GM23248 (cell line): ENCODE data around the gene RGS13. TPM values are rescaled to one million over a fixed set of nuclear protein-coding genes. Genes with fewer than 3 reads are reported as not detected.

Experiments
- DNase-seq: peaks from one replicate; pipeline ENCODE4 v3.0.0-alpha.2; 2015
- H2AFZ ChIP-seq: fragments of 200-600 bp; sonication (generic); 2 replicates; pipeline ENCODE4 v1.6.1; 2016; ENCODE audit warnings: antibody characterized with exemption
- H3F3A ChIP-seq: fragments of 200-600 bp; sonication (generic); 2 replicates; pipeline ENCODE4 v1.6.1; 2016; ENCODE audit warnings: mild to moderate bottlenecking, antibody characterized with exemption, mixed run types; ENCODE audit not compliant: insufficient read depth
- H3K27ac ChIP-seq: fragments of 200-600 bp; sonication (generic); 2 replicates; pipeline ENCODE4 v1.5.1; 2016; ENCODE audit warnings: mild to moderate bottlenecking
- H3K27me3 ChIP-seq: fragments of 200-600 bp; sonication (generic); replicated peaks from 2 replicates; pipeline ENCODE4 v1.6.1; 2016; ENCODE audit warnings: mild to moderate bottlenecking; ENCODE audit not compliant: insufficient read depth
- H3K36me3 ChIP-seq: fragments of 200-600 bp; sonication (generic); 2 replicates; pipeline ENCODE4 v1.6.1; 2016; ENCODE audit warnings: low read depth, mild to moderate bottlenecking
- H3K4me1 ChIP-seq: fragments of 200-600 bp; sonication (generic); 2 replicates; pipeline ENCODE4 v1.6.1; 2016; ENCODE audit warnings: mild to moderate bottlenecking; ENCODE audit not compliant: insufficient read depth
- H3K4me2 ChIP-seq: fragments of 200-600 bp; sonication (generic); one replicate; pipeline ENCODE4 v1.6.1; 2016; ENCODE audit warnings: mild to moderate bottlenecking; ENCODE audit not compliant: unreplicated experiment
- H3K4me3 ChIP-seq: fragments of 200-600 bp; sonication (generic); 2 replicates; pipeline ENCODE4 v1.5.1; 2016; ENCODE audit warnings: mild to moderate bottlenecking
- H3K79me2 ChIP-seq: fragments of 200-600 bp; sonication (generic); 2 replicates; pipeline ENCODE4 v1.6.1; 2016; ENCODE audit warnings: mild to moderate bottlenecking; ENCODE audit not compliant: insufficient read depth
- H3K9ac ChIP-seq: fragments of 200-600 bp; sonication (generic); 2 replicates; pipeline ENCODE4 v1.6.1; 2016; ENCODE audit warnings: mild to moderate bottlenecking
- H3K9me2 ChIP-seq: fragments of 200-600 bp; sonication (generic); 2 replicates; pipeline ENCODE4 v1.6.1; 2016; ENCODE audit warnings: mixed run types, mild to moderate bottlenecking, moderate library complexity; ENCODE audit not compliant: insufficient read depth
- H3K9me3 ChIP-seq: fragments of 200-600 bp; sonication (generic); one replicate; pipeline ENCODE4 v1.6.1; 2017; ENCODE audit warnings: low read depth
- H4K20me1 ChIP-seq: fragments of 200-600 bp; sonication (generic); 2 replicates; pipeline ENCODE4 v1.6.0; 2016; ENCODE audit not compliant: insufficient read depth
- EZH2 ChIP-seq: fragments of 200-600 bp; sonication (generic); IDR thresholded peaks from 2 replicates; pipeline ENCODE4 v1.6.1; 2018; ENCODE audit warnings: antibody characterized with exemption, mild to moderate bottlenecking; ENCODE audit not compliant: insufficient read depth, poor library complexity, severe bottlenecking
- EZH2phosphoT487 ChIP-seq: fragments of 200-600 bp; sonication (generic); IDR thresholded peaks from 2 replicates; pipeline ENCODE4 v1.6.1; 2018; ENCODE audit warnings: antibody characterized with exemption, moderate library complexity, mild to moderate bottlenecking, low read depth; ENCODE audit not compliant: insufficient read depth
- WGBS, 2 experiments: methylation state at CpG; one replicate each; pipeline ENCODE4 v1.1.6; 2015 to 2017; ENCODE audit warnings: low lambda C conversion rate in 2 of 2, low coverage in 1 of 2; ENCODE audit errors: missing lambda C conversion rate in 2 of 2; 5-methylcytosine and 5-hydroxymethylcytosine counted together
- in situ Hi-C: fragments of 300-500 bp; cut with MboI; formaldehyde crosslinking; loops from 2 replicates; pipeline ENCODE4 v1.15.0; 2020
- polyA plus RNA-seq: library from polyadenylated mRNA; unstranded; fragments of >200 nt; fragmentation: Nextera tagmentation; extraction: Ambion mirVana; gene quantifications from 2 replicates; pipeline ENCODE4 v1.2.1, GENCODE V29; 2016
- total RNA-seq: library from RNA; depleted of rRNA; stranded (reverse); fragments of >200 nt; shearing (Covaris generic); gene quantifications from 2 replicates; pipeline ENCODE4 v1.2.3, GENCODE V29; 2014; rRNA removed

The RGS13 gene
- total RNA-seq (not detected in 2 replicates), polyA plus RNA-seq (not detected in 2 replicates)

DNA sequence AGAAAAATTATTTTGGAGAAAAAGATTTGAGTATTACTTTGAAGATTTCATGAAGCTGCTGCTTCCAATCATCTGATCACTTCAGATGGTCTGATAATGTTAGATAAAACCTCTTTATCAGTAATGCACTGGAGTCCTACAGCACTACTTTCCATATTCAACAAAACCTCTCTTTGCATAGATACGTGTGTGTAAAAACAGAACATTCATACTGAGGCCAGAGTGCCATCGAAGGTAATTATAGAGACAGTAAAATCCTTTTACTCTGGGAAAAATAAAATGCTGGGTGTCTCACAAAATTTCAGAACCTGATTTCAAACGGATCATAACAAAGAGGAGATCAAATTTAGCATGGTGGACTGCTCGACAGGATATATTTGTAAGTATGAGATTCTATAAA, at the start of gene RGS13:
RGS13 (plus strand) TSS at position 209 of the 400 bp plus-strand sequence. CDS start 8,188 bp downstream, outside the sequence.
- Histone ChIP-seq H3F3A (no peaks in the 10 kb centered on the region), H3K9me3 (no peaks in the 10 kb centered on the region), H3K9me2 (no peaks in the 10 kb centered on the region), H3K4me3 (no peak within 1 kb of the TSS), H3K27me3 (no peaks in the 10 kb centered on the region), H3K79me2 (no peaks in the 10 kb centered on the region), H4K20me1 (no peaks in the 10 kb centered on the region), H2AFZ (no peak within 1 kb of the TSS), H3K4me1 (peaks cover 11% of the 10 kb centered on the region), H3K27ac (no peak within 1 kb of the TSS), H3K4me2 (no peak within 1 kb of the TSS), H3K9ac (no peak within 1 kb of the TSS), H3K36me3 (no peaks in the 10 kb centered on the region)
- no peak for TF ChIP-seq EZH2
- TF ChIP-seq EZH2phosphoT487, result no peak
- in situ Hi-C loops, result no loop called here
- WGBS, 2 experiments, result 73 to 75% methylated on average over 4 of the region's 4 CpGs
- no peak for DNase-seq

GRCh38 chr1:192587386-192588266, 48.3 kb upstream of the RGS13 start:
- in situ Hi-C loops, result loop anchor here (10.0 kb wide), 1 partner anchor 113 kb away; no protein-coding TSS in a partner anchor
- DNase-seq, result no peak
- H3K4me1 ChIP-seq, result peaks cover 24% of the 10 kb centered on the region
- H3F3A ChIP-seq, result peaks cover 17% of the 10 kb centered on the region
- no peaks in the 10 kb centered on the region for H4K20me1 ChIP-seq
- 85 to 89% methylated on average over 5 of the region's 5 CpGs for WGBS, 2 experiments
- no peak overlapping the region for H3K4me2 ChIP-seq
- H2AFZ ChIP-seq, result no peak overlapping the region
- H3K9me3 ChIP-seq, result no peaks in the 10 kb centered on the region
- H3K9me2 ChIP-seq, result no peaks in the 10 kb centered on the region
- TF ChIP-seq EZH2 (no peak), EZH2phosphoT487 (no peak)
- H3K79me2 ChIP-seq, result no peaks in the 10 kb centered on the region
- no peak overlapping the region for H3K4me3 ChIP-seq
- no peaks in the 10 kb centered on the region for H3K27me3 ChIP-seq
- no peak overlapping the region for H3K9ac ChIP-seq
- no peaks in the 10 kb centered on the region for H3K36me3 ChIP-seq
- H3K27ac ChIP-seq, result no peak overlapping the region

- no peaks in the 10 kb centered on the region for H3K79me2 ChIP-seq
- 85% methylated on average over 1 of the region's 1 CpG for WGBS, 2 experiments
- no peak overlapping the region for H2AFZ ChIP-seq
These were observed 47.4 kb upstream of the RGS13 start for GRCh38 chr1:192588546-192588945.

DNA sequence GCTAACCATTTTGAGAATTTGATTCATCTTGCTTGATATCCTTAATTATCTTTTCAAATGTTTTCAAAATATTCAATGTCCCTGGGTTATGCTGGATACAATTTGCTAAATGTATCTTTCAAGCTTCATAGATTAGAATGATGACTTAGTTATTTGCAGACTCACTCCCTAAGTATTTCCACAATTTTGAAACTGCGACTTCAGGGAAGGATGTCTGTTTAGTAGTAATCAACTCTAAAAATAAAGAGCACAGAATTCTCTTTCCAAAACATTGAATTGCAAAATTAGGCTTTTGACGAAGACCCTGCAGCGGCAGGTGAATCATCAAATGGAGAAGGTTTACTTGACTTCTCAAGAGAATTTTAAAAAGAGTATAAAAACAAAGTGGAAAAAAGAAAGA, 46.1 kb upstream of the RGS13 start:
- Histone ChIP-seq H3K9me3 (no peaks in the 10 kb centered on the region), H3K36me3 (no peaks in the 10 kb centered on the region), H3K9me2 (no peaks in the 10 kb centered on the region), H3K79me2 (no peaks in the 10 kb centered on the region), H2AFZ (no peak overlapping the region), H3K27me3 (no peaks in the 10 kb centered on the region), H3K4me3 (no peak overlapping the region), H3K4me1 (peaks cover 33% of the 10 kb centered on the region), H3K27ac (no peak overlapping the region), H4K20me1 (no peaks in the 10 kb centered on the region), H3F3A (peaks cover 30% of the 10 kb centered on the region), H3K4me2 (peak overlapping the region; percentile 11), H3K9ac (no peak overlapping the region)
- WGBS, 2 experiments, result 33 to 37% methylated on average over 3 of the region's 3 CpGs
- DNase-seq, result peak; percentile 37
- TF ChIP-seq EZH2phosphoT487 (no peak), EZH2 (no peak)
- in situ Hi-C loops, result loop anchor here (10.0 kb wide), 1 partner anchor 115 kb away; no protein-coding TSS in a partner anchor

More at GRCh38 chr1:192588546-192588945, 47.4 kb upstream of the RGS13 start:
- in situ Hi-C loops, result loop anchor here (10.0 kb wide), 1 partner anchor 114 kb away; no protein-coding TSS in a partner anchor
- H3K9me3 ChIP-seq, result no peaks in the 10 kb centered on the region
- peak; percentile 36 for DNase-seq
- no peak for TF ChIP-seq EZH2phosphoT487
- no peak for TF ChIP-seq EZH2
- H3K27me3 ChIP-seq, result no peaks in the 10 kb centered on the region
- H3K36me3 ChIP-seq, result no peaks in the 10 kb centered on the region
- peaks cover 26% of the 10 kb centered on the region for H3F3A ChIP-seq
- H3K4me2 ChIP-seq, result no peak overlapping the region
- no peak overlapping the region for H3K4me3 ChIP-seq
- H3K9ac ChIP-seq, result no peak overlapping the region
- no peaks in the 10 kb centered on the region for H4K20me1 ChIP-seq
- H3K4me1 ChIP-seq, result peaks cover 33% of the 10 kb centered on the region
- H3K9me2 ChIP-seq, result no peaks in the 10 kb centered on the region
- no peak overlapping the region for H3K27ac ChIP-seq
